GM12878 (cell line): ENCODE results near the gene COA1. TPM values are rescaled to one million over a fixed set of nuclear protein-coding genes. Genes with fewer than 3 reads are reported as not detected.

Source experiments
- ATAC-seq: fragments of 200-7000 bp; cut with Tn5 transposase; 3 replicates; pipeline ENCODE4 v1.9.1; 2020; ENCODE audit warnings: mild to moderate bottlenecking, moderate library complexity
- BruUV-seq: library from RNA; stranded (reverse); fragments of 400-500 nt; replicated peaks from 2 replicates; lab custom pipeline; 2021; lab: Mats Ljungman, UMichigan
- CTCF ChIA-PET: fragments of 300-600 bp; sonication (Branson Sonifier 250); formaldehyde crosslinking; extraction: SDS; loops from one replicate; lab custom pipeline; 2021; ENCODE audit warnings: inconsistent platforms; lab: Yijun Ruan, JAX
- POLR2A ChIA-PET: fragments of 350-600 bp; formaldehyde crosslinking; extraction: SDS; loops from one replicate; lab custom pipeline; 2021; ENCODE audit warnings: inconsistent platforms; lab: Charles Lee
- RAD21 ChIA-PET: fragments of 300-600 bp; sonication (Branson Sonifier 250); formaldehyde crosslinking; loops from one replicate; lab custom pipeline; 2023; ENCODE audit warnings: antibody characterized with exemption; ENCODE audit not compliant: unreplicated experiment; lab: Charles Lee
- SMC1A ChIA-PET: fragments of 300-600 bp; sonication (Branson Sonifier 250); formaldehyde crosslinking; loops from one replicate; lab custom pipeline; 2023; ENCODE audit not compliant: unreplicated experiment, uncharacterized antibody; lab: Charles Lee
- DNase-seq: peaks from one replicate; pipeline ENCODE4 v3.0.0-alpha.2; 2011; ENCODE audit warnings: low read depth, low spot score
- FAIRE-seq: peaks from 3 replicates; lab custom pipeline; 2011; peaks lifted over from hg19 to GRCh38; lab: Jason Lieb, UNC
- H2AFZ ChIP-seq: 2 replicates; pipeline ENCODE4 v1.6.0; 2011; ENCODE audit warnings: low read depth, low read length, control low read depth; ENCODE audit not compliant: control insufficient read depth
- H3K27ac ChIP-seq: 2 replicates; pipeline ENCODE4 v1.5.1; 2011; ENCODE audit warnings: control low read depth; ENCODE audit not compliant: control insufficient read depth, insufficient read depth
- H3K27me3 ChIP-seq, 2 experiments: replicated peaks in 1 of 2; 2 replicates each; pipeline versions ENCODE4 v1.6.0 to v1.6.1; 2011; ENCODE audit warnings: low read length in 1 of 2; ENCODE audit not compliant: control insufficient read depth in 2 of 2, insufficient read depth in 2 of 2
- H3K36me3 ChIP-seq, 2 experiments: 2 replicates each; pipeline ENCODE4 v1.5.1; 2011; ENCODE audit warnings: low read length in 1 of 2; ENCODE audit not compliant: control insufficient read depth in 2 of 2, insufficient read depth in 2 of 2
- H3K4me1 ChIP-seq: 2 replicates; pipeline ENCODE4 v1.6.1; 2011; ENCODE audit warnings: mild to moderate bottlenecking, low read length, moderate library complexity, mixed read lengths; ENCODE audit not compliant: control insufficient read depth, insufficient read depth
- H3K4me2 ChIP-seq: 2 replicates; pipeline ENCODE4 v1.6.0; 2011; ENCODE audit warnings: control low read depth; ENCODE audit not compliant: control insufficient read depth, insufficient read depth
- H3K4me3 ChIP-seq: fragments of 200-600 bp; sonication (generic); 2 replicates; pipeline ENCODE4 v1.5.1; 2016
- H3K79me2 ChIP-seq: 2 replicates; pipeline ENCODE4 v1.6.0; 2011; ENCODE audit warnings: low read length; ENCODE audit not compliant: control insufficient read depth, insufficient read depth
- H3K9ac ChIP-seq: 2 replicates; pipeline ENCODE4 v1.8.0; 2011; ENCODE audit warnings: low read length, control low read depth, mixed read lengths; ENCODE audit not compliant: control insufficient read depth, insufficient read depth
- H3K9me3 ChIP-seq: replicated peaks from 3 replicates; pipeline ENCODE4 v1.5.1; 2011; ENCODE audit warnings: mild to moderate bottlenecking, low read length; ENCODE audit not compliant: control insufficient read depth, insufficient read depth
- H4K20me1 ChIP-seq: 2 replicates; pipeline ENCODE4 v1.6.0; 2011; ENCODE audit not compliant: control insufficient read depth, insufficient read depth
- BCL3 ChIP-seq: IDR thresholded peaks from 2 replicates; pipeline ENCODE4 v1.6.1; 2011; ENCODE audit warnings: borderline replicate concordance, low read depth, mild to moderate bottlenecking, moderate library complexity, low read length; ENCODE audit not compliant: insufficient read depth, poor library complexity, severe bottlenecking
- CBX5 ChIP-seq: sonication (generic); IDR thresholded peaks from 2 replicates; pipeline ENCODE4 v1.6.1; 2016; ENCODE audit warnings: low read depth, moderate library complexity, mild to moderate bottlenecking, inconsistent platforms
- CREB1 ChIP-seq: IDR thresholded peaks from 2 replicates; pipeline ENCODE4 v1.6.1; 2012; ENCODE audit warnings: low read depth, mild to moderate bottlenecking, inconsistent platforms
- FOS ChIP-seq: IDR thresholded peaks from 3 replicates; pipeline ENCODE4 v1.6.1; 2011; ENCODE audit warnings: borderline replicate concordance; ENCODE audit not compliant: insufficient read length; ENCODE audit errors: extremely low read depth
- MAX ChIP-seq: IDR thresholded peaks from 2 replicates; pipeline ENCODE4 v1.6.1; 2012; ENCODE audit warnings: low read depth, low read length, improper control_type of control experiment
- MXI1 ChIP-seq: fragments of 150-350 bp; IDR thresholded peaks from 2 replicates; pipeline ENCODE4 v1.6.1; 2011; ENCODE audit warnings: low read depth, mild to moderate bottlenecking, inconsistent platforms, low read length, improper control_type of control experiment
- NKRF ChIP-seq: fragments of 450-650 bp; conservative IDR thresholded peaks from 2 replicates; pipeline ENCODE4 v1.6.1; 2017; ENCODE audit warnings: mild to moderate bottlenecking, moderate library complexity
- PAX5 ChIP-seq: IDR thresholded peaks from 2 replicates; pipeline ENCODE4 v1.6.1; 2011; ENCODE audit warnings: low read depth, low read length, borderline replicate concordance
- RCOR1 ChIP-seq: conservative IDR thresholded peaks from 2 replicates; pipeline ENCODE4 v1.6.1; 2012; ENCODE audit warnings: low read depth, low read length, improper control_type of control experiment
- RUNX3 ChIP-seq: IDR thresholded peaks from 2 replicates; pipeline ENCODE4 v1.6.1; 2012; ENCODE audit warnings: low read length, inconsistent platforms
- SMAD5 ChIP-seq: IDR thresholded peaks from 2 replicates; pipeline ENCODE4 v1.6.1; 2016; ENCODE audit warnings: antibody characterized with exemption, low read depth
- STAT1 ChIP-seq: fragments of 450-650 bp; conservative IDR thresholded peaks from 2 replicates; pipeline ENCODE4 v1.6.1; 2014; ENCODE audit warnings: antibody characterized with exemption, mild to moderate bottlenecking
- YBX1 ChIP-seq: fragments of 450-650 bp; IDR thresholded peaks from 2 replicates; pipeline ENCODE4 v1.6.1; 2016; ENCODE audit warnings: antibody characterized with exemption
- ZBTB11 ChIP-seq: fragments of 450-650 bp; formaldehyde crosslinking; IDR thresholded peaks from 2 replicates; pipeline ENCODE4 v1.5.0; 2022; ENCODE audit warnings: mild to moderate bottlenecking, missing genetic modification characterization
- ZSCAN29 ChIP-seq: fragments of 450-650 bp; IDR thresholded peaks from 2 replicates; pipeline ENCODE4 v1.6.1; 2017; ENCODE audit warnings: mild to moderate bottlenecking, moderate library complexity
- ZZZ3 ChIP-seq: IDR thresholded peaks from 2 replicates; pipeline ENCODE4 v1.6.1; 2011; ENCODE audit warnings: low read depth; ENCODE audit not compliant: control insufficient read depth, insufficient read length
- WGBS: methylation state at CpG from one replicate; pipeline ENCODE4 v1.1.6; 2016; ENCODE audit warnings: low lambda C conversion rate; ENCODE audit not compliant: insufficient replicate concordance, insufficient coverage; ENCODE audit errors: missing lambda C conversion rate; 5-methylcytosine and 5-hydroxymethylcytosine counted together
- in situ Hi-C: fragments of 300-500 bp; cut with MboI; formaldehyde crosslinking; loops from 9 replicates; pipeline ENCODE4 v1.14.3; 2018; ENCODE audit warnings: mixed read lengths
- intact Hi-C: fragments of 100-400 bp; cut with micrococcal nuclease; formaldehyde crosslinking; loops from one replicate; pipeline ENCODE4 v1.14.2; 2022; ENCODE audit not compliant: unreplicated experiment
- polyA plus RNA-seq, 11 experiments: library from polyadenylated mRNA; depleted of rRNA in 4 of 11; unstranded in 6 of 11; stranded (reverse) in 5 of 11; fragments of >200 nt; fragmentation: Nextera tagmentation in 4 of 11; fragmentation: Illumina TruSeq in 1 of 11; extraction: Ambion mirVana in 4 of 11; extraction: Trizol in 1 of 11; gene quantifications; 1 replicate in 1 of 11; 2 replicates in 10 of 11; pipeline versions ENCODE4 v1.2.1 to v1.2.3, GENCODE V29; 2011 to 2016; ENCODE audit warnings: inconsistent platforms in 2 of 11, missing spikeins in 2 of 11, low read depth in 1 of 11
- total RNA-seq, 4 experiments: library from RNA; depleted of rRNA in 3 of 4; stranded (reverse); fragments of >200 nt in 3 of 4; fragmentation: Illumina TruSeq in 1 of 4; extraction: Trizol in 1 of 4; gene quantifications; 2 replicates each; pipeline versions ENCODE4 v1.2.1 to v1.2.3, GENCODE V29; 2013 to 2021

The COA1 gene
- total and polyA plus RNA-seq, 10 of the 15 experiments (the other 5 are each of a cell fraction or from before 2014, with no cell fraction given), result 83.1 to 258 (median 111) TPM

- Histone ChIP-seq H3K9ac (no peak overlapping the region), H2AFZ (no peak overlapping the region), H3K27ac (peak overlapping the region; percentile 28; the same call in 1 of the 2 replicates), H3K36me3 (peaks cover 6% of the 10 kb centered on the region in 2 experiments), H3K79me2 (peaks cover 36% of the 10 kb centered on the region), H4K20me1 (no peaks in the 10 kb centered on the region), H3K9me3 (no peaks in the 10 kb centered on the region; the same call in 1 of the 3 replicates), H3K4me2 (no peak overlapping the region), H3K4me3 (no peak overlapping the region), H3K4me1 (peaks cover 17% of the 10 kb centered on the region), H3K27me3 (no peaks in the 10 kb centered on the region)
- no peak for FAIRE-seq
- ChIA-PET POLR2A (no interaction called here), CTCF (interaction anchor here (1.0 to 1.4 kb wide), 4 partner anchors 10 to 78 kb away, joined by 3 to 4 read pairs (median 4); partner anchors contain the start of gene STK17A), SMC1A (interaction anchor here (1.1 to 1.7 kb wide), 7 partner anchors 9 to 78 kb away, joined by 4 to 11 read pairs (median 4); partner anchors contain the start of gene STK17A), RAD21 (no interaction called here)
- DNase-seq, result no peak
- 98% methylated on average over 2 of the region's 2 CpGs for WGBS
- no TSS peak for BruUV-seq
- no peak for ATAC-seq
- in situ Hi-C loops (no loop called here), intact Hi-C loops (no loop called here)
- TF ChIP-seq YBX1 (no peak), RCOR1 (no peak), STAT1 (no peak), FOS (no peak), ZZZ3 (no peak), CBX5 (no peak), MXI1 (no peak), ZSCAN29 (no peak), PAX5 (no peak), SMAD5 (no peak), ZBTB11 (CRISPR knock-in tag) (no peak), NKRF (no peak), MAX (no peak), CREB1 (no peak), RUNX3 (no peak), BCL3 (no peak)
Measured at GRCh38 chr7:43660141-43660540, 69.2 kb downstream of the COA1 start.
